HepG2 (cell line): ENCODE data around the gene EEA1. TPM values are rescaled to one million over a fixed set of nuclear protein-coding genes. Genes with fewer than 3 reads are reported as not detected.
A peak's percentile ranks its signal among the peaks of the same experiment; 100 is the strongest.

Source experiments
- ADNP ChIP-seq: sonication (generic); formaldehyde crosslinking; IDR thresholded peaks from 2 replicates; pipeline ENCODE4 v1.4.0; 2020; ENCODE audit warnings: missing genetic modification reagents
- ARID5B ChIP-seq: IDR thresholded peaks from 2 replicates; pipeline ENCODE4 v1.4.0; 2020; ENCODE audit warnings: mild to moderate bottlenecking, missing genetic modification reagents
- CCAR2 ChIP-seq: fragments of 200-400 bp; formaldehyde crosslinking; optimal IDR thresholded peaks from 2 replicates; pipeline ENCODE3; 2018; ENCODE audit warnings: low read depth, mild to moderate bottlenecking, low read length, moderate library complexity
- EHMT2 ChIP-seq: fragments of 200-600 bp; sonication (generic); IDR thresholded peaks from 2 replicates; pipeline ENCODE4 v1.7.0; 2017; ENCODE audit warnings: antibody characterized with exemption, low read depth, low read length, borderline replicate concordance
- FOXA1 ChIP-seq, 2 experiments: fragments of 450-650 bp in 1 of 2; sonication (generic) in 1 of 2; formaldehyde crosslinking in 1 of 2; IDR thresholded peaks; 2 replicates each; pipeline versions ENCODE4 v1.4.0 to v1.6.1; 2016 to 2020; ENCODE audit warnings: missing genetic modification reagents in 1 of 2
- HNF4A ChIP-seq: sonication (generic); formaldehyde crosslinking; IDR thresholded peaks from 2 replicates; pipeline ENCODE4 v1.4.0; 2020; ENCODE audit warnings: missing genetic modification reagents
- HNF4G ChIP-seq, 2 experiments: sonication (generic) in 1 of 2; formaldehyde crosslinking in 1 of 2; IDR thresholded peaks; 2 replicates each; pipeline versions ENCODE4 v1.4.0 to v1.6.1; 2011 to 2020; ENCODE audit warnings: borderline replicate concordance in 2 of 2, low read depth in 2 of 2, mild to moderate bottlenecking in 2 of 2, low read length in 1 of 2, missing genetic modification reagents in 1 of 2, moderate library complexity in 1 of 2
- KLF6 ChIP-seq: IDR thresholded peaks from 2 replicates; pipeline ENCODE4 v1.8.0; 2016; ENCODE audit warnings: missing biosample characterization, missing genetic modification reagents
- MED1 ChIP-seq: sonication (generic); formaldehyde crosslinking; IDR thresholded peaks from 2 replicates; pipeline ENCODE4 v1.4.0; 2020; ENCODE audit warnings: missing genetic modification reagents
- RARA ChIP-seq: IDR thresholded peaks from 2 replicates; pipeline ENCODE4 v1.6.1; 2016; ENCODE audit warnings: missing genetic modification reagents, missing compliant biosample characterization
- SIX4 ChIP-seq: sonication (generic); formaldehyde crosslinking; IDR thresholded peaks from 2 replicates; pipeline ENCODE4 v1.4.0; 2020; ENCODE audit warnings: missing genetic modification reagents
- YEATS4 ChIP-seq: sonication (generic); formaldehyde crosslinking; IDR thresholded peaks from 2 replicates; pipeline ENCODE4 v1.4.0; 2020; ENCODE audit warnings: missing genetic modification reagents, borderline replicate concordance
- ZFP36L2 ChIP-seq: sonication (generic); formaldehyde crosslinking; IDR thresholded peaks from 2 replicates; pipeline ENCODE4 v1.4.0; 2020; ENCODE audit warnings: missing genetic modification reagents
- ZNF44 ChIP-seq: sonication (generic); formaldehyde crosslinking; IDR thresholded peaks from 2 replicates; pipeline ENCODE4 v1.5.1; 2020; ENCODE audit warnings: mild to moderate bottlenecking, missing genetic modification reagents
- ZNF891 ChIP-seq: sonication (generic); formaldehyde crosslinking; IDR thresholded peaks from 2 replicates; pipeline ENCODE4 v1.5.0; 2020; ENCODE audit warnings: mild to moderate bottlenecking, missing genetic modification reagents
- ZSCAN9 ChIP-seq: IDR thresholded peaks from 2 replicates; pipeline ENCODE4 v1.6.1; 2016; ENCODE audit warnings: borderline replicate concordance
- polyA plus RNA-seq, 8 experiments: library from polyadenylated mRNA; depleted of rRNA in 3 of 8; stranded (reverse) in 7 of 8; unstranded in 1 of 8; fragments of >200 nt; fragmentation: Illumina TruSeq in 4 of 8; extraction: Trizol in 4 of 8; gene quantifications; 2 replicates each; pipeline versions ENCODE4 v1.2.1 to v1.2.3, GENCODE V29; 2011 to 2016; ENCODE audit warnings: low read depth in 4 of 8, missing spikeins in 1 of 8, mixed read lengths in 1 of 8; ENCODE audit not compliant: insufficient read depth in 1 of 8
- total RNA-seq, 5 experiments: library from RNA; depleted of rRNA; stranded (reverse); fragments of >200 nt; fragmentation: Illumina TruSeq; extraction: Trizol; gene quantifications; 2 replicates each; pipeline ENCODE4 v1.2.3, GENCODE V29; 2016; ENCODE audit warnings: low read depth in 1 of 5
- TF ChIP-seq, protein P1 (sequence below): sonication (generic); formaldehyde crosslinking; IDR thresholded peaks from 2 replicates; pipeline ENCODE4 v1.4.0; 2020; ENCODE audit warnings: missing genetic modification reagents, borderline replicate concordance
- TF ChIP-seq, protein P2 (sequence below): sonication (generic); formaldehyde crosslinking; IDR thresholded peaks from 2 replicates; pipeline ENCODE4 v1.8.1; 2023; ENCODE audit warnings: missing genetic modification reagents, mild to moderate bottlenecking, borderline replicate concordance
- TF ChIP-seq, protein P3 (sequence below), 2 experiments: fragments of 450-650 bp in 1 of 2; sonication (generic) in 1 of 2; formaldehyde crosslinking; IDR thresholded peaks; 2 replicates each; pipeline versions ENCODE4 v1.5.0 to v1.8.0; 2020 to 2022; ENCODE audit warnings: mild to moderate bottlenecking in 1 of 2, missing genetic modification reagents in 1 of 2
- TF ChIP-seq, protein P4 (sequence below): sonication (generic); formaldehyde crosslinking; IDR thresholded peaks from 2 replicates; pipeline ENCODE4 v1.4.0; 2020; ENCODE audit warnings: missing genetic modification reagents, borderline replicate concordance

EEA1 gene
- total and polyA plus RNA-seq, 2 of the 13 experiments (the other 11 are each of a cell fraction or from before 2014, with no cell fraction given) = 5.0 to 19.3 TPM

DNA sequence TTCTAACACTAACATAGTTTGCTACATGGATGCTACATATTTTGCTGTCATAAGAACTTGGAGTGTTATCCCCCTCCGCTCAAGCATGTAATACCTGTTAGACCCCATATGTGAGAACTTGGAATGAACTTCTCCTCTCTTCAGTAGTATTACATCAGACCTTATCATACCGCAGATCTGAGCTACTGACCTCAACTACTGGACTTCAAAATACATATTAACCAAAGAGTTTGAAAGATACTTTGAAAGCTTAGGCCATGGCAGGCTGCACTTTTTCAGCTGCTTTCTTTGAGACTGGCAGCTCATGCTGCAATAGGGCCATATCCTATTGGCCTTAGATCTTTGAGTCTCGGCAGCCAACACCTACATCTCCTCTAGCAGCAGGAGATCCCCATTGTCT is 74.8 kb downstream of the EEA1 start (continued):
- peak; percentile 61 for TF ChIP-seq ARID5B
- TF ChIP-seq, protein P1, sequence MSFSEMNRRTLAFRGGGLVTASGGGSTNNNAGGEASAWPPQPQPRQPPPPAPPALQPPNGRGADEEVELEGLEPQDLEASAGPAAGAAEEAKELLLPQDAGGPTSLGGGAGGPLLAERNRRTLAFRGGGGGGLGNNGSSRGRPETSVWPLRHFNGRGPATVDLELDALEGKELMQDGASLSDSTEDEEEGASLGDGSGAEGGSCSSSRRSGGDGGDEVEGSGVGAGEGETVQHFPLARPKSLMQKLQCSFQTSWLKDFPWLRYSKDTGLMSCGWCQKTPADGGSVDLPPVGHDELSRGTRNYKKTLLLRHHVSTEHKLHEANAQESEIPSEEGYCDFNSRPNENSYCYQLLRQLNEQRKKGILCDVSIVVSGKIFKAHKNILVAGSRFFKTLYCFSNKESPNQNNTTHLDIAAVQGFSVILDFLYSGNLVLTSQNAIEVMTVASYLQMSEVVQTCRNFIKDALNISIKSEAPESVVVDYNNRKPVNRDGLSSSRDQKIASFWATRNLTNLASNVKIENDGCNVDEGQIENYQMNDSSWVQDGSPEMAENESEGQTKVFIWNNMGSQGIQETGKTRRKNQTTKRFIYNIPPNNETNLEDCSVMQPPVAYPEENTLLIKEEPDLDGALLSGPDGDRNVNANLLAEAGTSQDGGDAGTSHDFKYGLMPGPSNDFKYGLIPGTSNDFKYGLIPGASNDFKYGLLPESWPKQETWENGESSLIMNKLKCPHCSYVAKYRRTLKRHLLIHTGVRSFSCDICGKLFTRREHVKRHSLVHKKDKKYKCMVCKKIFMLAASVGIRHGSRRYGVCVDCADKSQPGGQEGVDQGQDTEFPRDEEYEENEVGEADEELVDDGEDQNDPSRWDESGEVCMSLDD (CRISPR knock-in tag) = no peak
- no peak for TF ChIP-seq ZNF891
- no peak for TF ChIP-seq SIX4 (CRISPR knock-in tag)
- TF ChIP-seq, protein P2, sequence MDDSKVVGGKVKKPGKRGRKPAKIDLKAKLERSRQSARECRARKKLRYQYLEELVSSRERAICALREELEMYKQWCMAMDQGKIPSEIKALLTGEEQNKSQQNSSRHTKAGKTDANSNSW = no peak
- TF ChIP-seq ADNP (CRISPR knock-in tag) = no peak
- peak; percentile 70 for TF ChIP-seq RARA (CRISPR knock-in tag)
- no peak for TF ChIP-seq FOXA1 (IDR thresholded peaks at IDR 0.05)
- TF ChIP-seq FOXA1 (CRISPR knock-in tag; IDR thresholded peaks at IDR 0.05) = no peak
- no peak for TF ChIP-seq ZSCAN9 (CRISPR knock-in tag)
- peak; percentile 27; the same call in 1 of the 2 replicates for TF ChIP-seq YEATS4 (CRISPR knock-in tag)
- no peak for TF ChIP-seq HNF4G (IDR thresholded peaks at IDR 0.05; ENCODE audit: borderline replicate concordance, low read depth, low read length)
- TF ChIP-seq HNF4G (CRISPR knock-in tag; IDR thresholded peaks at IDR 0.05; ENCODE audit: borderline replicate concordance, low read depth) = no peak
- TF ChIP-seq ZFP36L2 (CRISPR knock-in tag) = no peak
- TF ChIP-seq EHMT2 = no peak
- TF ChIP-seq, protein P3, sequence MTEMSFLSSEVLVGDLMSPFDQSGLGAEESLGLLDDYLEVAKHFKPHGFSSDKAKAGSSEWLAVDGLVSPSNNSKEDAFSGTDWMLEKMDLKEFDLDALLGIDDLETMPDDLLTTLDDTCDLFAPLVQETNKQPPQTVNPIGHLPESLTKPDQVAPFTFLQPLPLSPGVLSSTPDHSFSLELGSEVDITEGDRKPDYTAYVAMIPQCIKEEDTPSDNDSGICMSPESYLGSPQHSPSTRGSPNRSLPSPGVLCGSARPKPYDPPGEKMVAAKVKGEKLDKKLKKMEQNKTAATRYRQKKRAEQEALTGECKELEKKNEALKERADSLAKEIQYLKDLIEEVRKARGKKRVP (CRISPR knock-in tag; IDR thresholded peaks at IDR 0.05) = peak in 1 of 2 experiments; percentile 85; a peak in 2 of 4 replicates
- no peak for TF ChIP-seq ZNF44 (CRISPR knock-in tag)
- TF ChIP-seq, protein P4, sequence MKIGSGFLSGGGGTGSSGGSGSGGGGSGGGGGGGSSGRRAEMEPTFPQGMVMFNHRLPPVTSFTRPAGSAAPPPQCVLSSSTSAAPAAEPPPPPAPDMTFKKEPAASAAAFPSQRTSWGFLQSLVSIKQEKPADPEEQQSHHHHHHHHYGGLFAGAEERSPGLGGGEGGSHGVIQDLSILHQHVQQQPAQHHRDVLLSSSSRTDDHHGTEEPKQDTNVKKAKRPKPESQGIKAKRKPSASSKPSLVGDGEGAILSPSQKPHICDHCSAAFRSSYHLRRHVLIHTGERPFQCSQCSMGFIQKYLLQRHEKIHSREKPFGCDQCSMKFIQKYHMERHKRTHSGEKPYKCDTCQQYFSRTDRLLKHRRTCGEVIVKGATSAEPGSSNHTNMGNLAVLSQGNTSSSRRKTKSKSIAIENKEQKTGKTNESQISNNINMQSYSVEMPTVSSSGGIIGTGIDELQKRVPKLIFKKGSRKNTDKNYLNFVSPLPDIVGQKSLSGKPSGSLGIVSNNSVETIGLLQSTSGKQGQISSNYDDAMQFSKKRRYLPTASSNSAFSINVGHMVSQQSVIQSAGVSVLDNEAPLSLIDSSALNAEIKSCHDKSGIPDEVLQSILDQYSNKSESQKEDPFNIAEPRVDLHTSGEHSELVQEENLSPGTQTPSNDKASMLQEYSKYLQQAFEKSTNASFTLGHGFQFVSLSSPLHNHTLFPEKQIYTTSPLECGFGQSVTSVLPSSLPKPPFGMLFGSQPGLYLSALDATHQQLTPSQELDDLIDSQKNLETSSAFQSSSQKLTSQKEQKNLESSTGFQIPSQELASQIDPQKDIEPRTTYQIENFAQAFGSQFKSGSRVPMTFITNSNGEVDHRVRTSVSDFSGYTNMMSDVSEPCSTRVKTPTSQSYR (CRISPR knock-in tag) = no peak
- TF ChIP-seq MED1 (CRISPR knock-in tag) = peak; percentile 38
- peak; percentile 72 for TF ChIP-seq HNF4A (CRISPR knock-in tag)
- no peak for TF ChIP-seq KLF6 (CRISPR knock-in tag)
- TF ChIP-seq CCAR2 = no peak
